Measurements from ENCODE around the gene PARL. TPM values are rescaled to one million over a fixed set of nuclear protein-coding genes. Genes with fewer than 3 reads are reported as not detected.

PARL gene
- total and polyA plus RNA-seq, 2 of the 8 experiments (the other 6 are each of a cell fraction or from before 2014, with no cell fraction given) = 62.7 to 85.0 TPM

DNA sequence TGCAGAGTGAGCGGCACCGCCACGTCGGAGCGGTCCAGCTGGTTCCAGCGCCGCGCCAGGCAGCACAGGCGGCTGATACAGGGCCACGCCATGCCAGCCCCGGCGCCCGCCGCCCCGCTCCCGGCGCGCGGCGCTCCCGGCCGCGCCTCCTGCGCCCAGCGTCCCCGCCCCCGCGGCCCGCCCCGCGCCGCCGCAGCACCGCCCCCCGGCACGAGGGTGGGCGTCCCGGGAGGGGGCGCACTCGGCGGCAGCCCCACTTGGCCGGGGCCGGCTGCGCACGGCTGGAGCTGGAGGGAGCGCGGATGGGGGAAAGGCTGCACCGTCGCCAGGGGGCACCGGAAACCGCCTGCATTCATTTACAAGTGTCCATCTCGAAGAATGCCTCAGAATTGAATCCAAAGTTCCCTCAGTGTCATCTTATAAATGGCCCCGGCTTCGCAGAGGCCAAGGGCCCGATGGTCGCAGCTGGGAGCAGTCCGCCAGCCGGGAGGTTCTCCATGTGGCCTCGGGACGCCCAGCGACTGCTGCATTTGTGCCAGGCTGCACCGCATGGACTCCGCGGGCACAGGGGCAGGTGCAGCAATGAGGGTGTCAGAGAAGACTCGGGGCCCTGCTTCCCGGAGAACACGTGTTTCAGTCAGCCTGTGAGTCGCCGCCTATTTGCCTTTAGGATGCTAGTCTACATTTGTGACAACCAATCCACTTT, 59.1 kb downstream of the PARL start, which contains the start of gene MAP6D1 (continued):
- no peak for TF ChIP-seq MAFK (IDR thresholded peaks at IDR 0.05; ENCODE audit: low read depth, low read length)
- no peak for TF ChIP-seq RXRA (IDR thresholded peaks at IDR 0.05; ENCODE audit: insufficient read depth, low read depth, low read length)
- TF ChIP-seq TBP (IDR thresholded peaks at IDR 0.05; ENCODE audit: low read depth, low read length) = no peak
- TF ChIP-seq CTBP2 (IDR thresholded peaks at IDR 0.05; ENCODE audit: borderline replicate concordance, insufficient read depth, insufficient read length, low read length) = no peak
- no peak for TF ChIP-seq GTF2F1 (IDR thresholded peaks at IDR 0.05; ENCODE audit: borderline replicate concordance, low read depth, low read length)
- TF ChIP-seq NANOG (IDR thresholded peaks at IDR 0.05; ENCODE audit: insufficient read depth, low read depth, low read length, poor library complexity, severe bottlenecking) = peak; percentile 6
- no peak for TF ChIP-seq CEBPB (IDR thresholded peaks at IDR 0.05; ENCODE audit: low read depth, low read length)
- 0 out of 2 replicates have a peak, but pooled peaks have one; percentile 41 for TF ChIP-seq YY1 (IDR thresholded peaks at IDR 0.05; ENCODE audit: low read depth, low read length)
- no peak for TF ChIP-seq CBX5 (IDR thresholded peaks at IDR 0.05; ENCODE audit: low read depth, low read length)
- TF ChIP-seq EGR1 (IDR thresholded peaks at IDR 0.05; ENCODE audit: borderline replicate concordance, low read depth, low read length) = 0 out of 2 replicates have a peak, but pooled peaks have one; percentile 19
- TF ChIP-seq, protein P1, sequence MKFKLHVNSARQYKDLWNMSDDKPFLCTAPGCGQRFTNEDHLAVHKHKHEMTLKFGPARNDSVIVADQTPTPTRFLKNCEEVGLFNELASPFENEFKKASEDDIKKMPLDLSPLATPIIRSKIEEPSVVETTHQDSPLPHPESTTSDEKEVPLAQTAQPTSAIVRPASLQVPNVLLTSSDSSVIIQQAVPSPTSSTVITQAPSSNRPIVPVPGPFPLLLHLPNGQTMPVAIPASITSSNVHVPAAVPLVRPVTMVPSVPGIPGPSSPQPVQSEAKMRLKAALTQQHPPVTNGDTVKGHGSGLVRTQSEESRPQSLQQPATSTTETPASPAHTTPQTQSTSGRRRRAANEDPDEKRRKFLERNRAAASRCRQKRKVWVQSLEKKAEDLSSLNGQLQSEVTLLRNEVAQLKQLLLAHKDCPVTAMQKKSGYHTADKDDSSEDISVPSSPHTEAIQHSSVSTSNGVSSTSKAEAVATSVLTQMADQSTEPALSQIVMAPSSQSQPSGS (IDR thresholded peaks at IDR 0.05; ENCODE audit: low read length) = no peak
- no peak for TF ChIP-seq TAF1 (IDR thresholded peaks at IDR 0.05; ENCODE audit: low read depth, low read length)
- TF ChIP-seq, protein P2, sequence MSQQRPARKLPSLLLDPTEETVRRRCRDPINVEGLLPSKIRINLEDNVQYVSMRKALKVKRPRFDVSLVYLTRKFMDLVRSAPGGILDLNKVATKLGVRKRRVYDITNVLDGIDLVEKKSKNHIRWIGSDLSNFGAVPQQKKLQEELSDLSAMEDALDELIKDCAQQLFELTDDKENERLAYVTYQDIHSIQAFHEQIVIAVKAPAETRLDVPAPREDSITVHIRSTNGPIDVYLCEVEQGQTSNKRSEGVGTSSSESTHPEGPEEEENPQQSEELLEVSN (IDR thresholded peaks at IDR 0.05) = peak; percentile 75; the same call in 1 of the 2 replicates
- 0 out of 4 replicates have a peak, but pooled peaks of 1 of the 2 experiments have one; percentile 28 for TF ChIP-seq HDAC2 (IDR thresholded peaks at IDR 0.05; ENCODE audit: borderline replicate concordance in 1 of 2, low read depth in 2 of 2, low read length in 2 of 2)
- TF ChIP-seq SIX5 (IDR thresholded peaks at IDR 0.05; ENCODE audit: low read depth, low read length) = no peak

Data from H1 (cell line).